ENCODE data around the gene CCDC181. TPM values are rescaled to one million over a fixed set of nuclear protein-coding genes. Genes with fewer than 3 reads are reported as not detected.

The CCDC181 gene
- total and polyA plus RNA-seq, 2 donors: 0.24 to 2.0 TPM

- no peak for DNase-seq (ENCODE audit: extremely low spot score)
- H3K36me3 ChIP-seq (ENCODE audit: insufficient read depth): peaks cover 2% of the 10 kb centered on the region
- WGBS: under 1% methylated on average over 16 of the region's 16 CpGs
- H3K4me1 ChIP-seq (ENCODE audit: insufficient read depth): no peaks in the 10 kb centered on the region
- peak overlapping the region; percentile 53 for H3K27ac ChIP-seq (ENCODE audit: low read depth)
- H3K4me3 ChIP-seq (ENCODE audit: low read depth, low read length): peak overlapping the region; percentile 68
These were observed 58.9 kb downstream of the CCDC181 start for GRCh38 chr1:169368406-169368769.

- DNase-seq (ENCODE audit: extremely low spot score): peak; percentile 96
- Histone ChIP-seq H3K4me3 (ENCODE audit: low read depth, low read length) (peak within 1 kb of the TSS; percentile 68), H3K36me3 (ENCODE audit: insufficient read depth) (peaks cover 2% of the 10 kb centered on the region), H3K27ac (ENCODE audit: low read depth) (peak within 1 kb of the TSS; percentile 53), H3K4me1 (ENCODE audit: insufficient read depth) (no peaks in the 10 kb centered on the region)
- WGBS: under 1% methylated on average over 37 of the region's 37 CpGs
These were observed 59.4 kb downstream of the CCDC181 start, which contains the start of the genes BLZF1 and NME7 for GRCh38 chr1:169367686-169368405. BLZF1 (plus strand) TSS chr1:169368195; CDS start chr1:169369523, 1,328 bp downstream. NME7 (minus strand) TSS chr1:169367797; CDS start chr1:169367710, 87 bp downstream.

DNA sequence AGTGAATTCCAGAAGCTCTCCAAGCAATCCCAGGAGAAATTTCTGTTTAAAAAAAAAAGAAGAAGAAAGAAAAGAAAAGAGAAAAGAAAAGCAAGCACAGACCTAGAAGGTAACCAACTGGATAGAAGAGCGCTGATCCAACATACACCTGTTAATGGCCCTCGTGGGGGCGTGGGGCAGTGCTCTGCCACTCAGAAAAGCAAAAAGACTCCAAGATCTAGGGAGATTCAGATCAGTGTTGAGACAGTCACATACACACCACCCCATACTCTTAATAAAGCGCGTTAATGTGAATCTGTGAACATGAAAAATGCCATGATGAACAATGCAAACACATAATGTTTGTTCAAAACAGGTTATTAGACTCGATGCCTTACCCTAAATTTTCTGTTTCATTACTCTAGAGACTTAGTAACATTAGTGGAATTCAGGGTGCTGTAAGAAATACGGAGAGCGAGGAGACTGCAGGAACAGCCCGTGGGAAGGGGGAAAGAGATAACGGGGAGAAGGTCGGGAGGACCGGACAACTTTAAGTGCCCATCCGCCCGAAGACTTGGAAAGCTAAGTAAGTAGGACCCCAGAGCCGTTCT lies 60.1 kb downstream of the CCDC181 start:
- H3K36me3 ChIP-seq (ENCODE audit: insufficient read depth): peaks cover 2% of the 10 kb centered on the region
- no peak for DNase-seq (ENCODE audit: extremely low spot score)
- H3K4me3 ChIP-seq (ENCODE audit: low read depth, low read length): peak overlapping the region; percentile 68
- no peaks in the 10 kb centered on the region for H3K4me1 ChIP-seq (ENCODE audit: insufficient read depth)
- WGBS: 6% methylated on average over 15 of the region's 15 CpGs
- no peak overlapping the region for H3K27ac ChIP-seq (ENCODE audit: low read depth)

DNA sequence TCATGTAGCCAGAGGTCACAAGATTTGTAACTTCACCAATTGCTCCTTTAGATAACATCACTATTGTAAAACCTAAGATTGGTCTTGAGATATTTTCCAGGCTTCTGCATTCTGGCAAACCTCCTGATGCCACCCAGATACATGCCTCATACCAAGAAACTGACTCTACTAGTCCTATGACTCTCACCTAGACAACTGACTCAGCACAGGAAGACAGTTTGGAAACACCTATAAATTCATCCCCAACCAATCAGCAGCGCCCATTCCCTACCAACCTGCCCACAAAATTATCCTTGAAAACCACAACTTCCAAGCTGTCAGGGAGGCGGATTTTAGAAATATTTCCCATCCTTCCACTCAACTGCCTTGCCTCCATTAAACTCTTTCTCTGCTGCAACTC lies 62.3 kb downstream of the CCDC181 start:
- Histone ChIP-seq H3K36me3 (ENCODE audit: insufficient read depth) (no peaks in the 10 kb centered on the region), H3K4me1 (ENCODE audit: insufficient read depth) (no peaks in the 10 kb centered on the region), H3K4me3 (ENCODE audit: low read depth, low read length) (no peak overlapping the region), H3K27ac (ENCODE audit: low read depth) (no peak overlapping the region)
- WGBS: over 99% methylated on average over 2 of the region's 2 CpGs
- DNase-seq (ENCODE audit: extremely low spot score): no peak

- Histone ChIP-seq H3K4me1 (ENCODE audit: insufficient read depth) (no peaks in the 10 kb centered on the region), H3K27ac (ENCODE audit: low read depth) (no peak overlapping the region), H3K4me3 (ENCODE audit: low read depth, low read length) (no peak overlapping the region), H3K36me3 (ENCODE audit: insufficient read depth) (no peaks in the 10 kb centered on the region)
- WGBS: 87% methylated on average over 5 of the region's 5 CpGs
- DNase-seq (ENCODE audit: extremely low spot score): no peak
These were observed 64.1 kb downstream of the CCDC181 start for GRCh38 chr1:169363046-169363730.

GRCh38 chr1:169361281-169361680 lies 66.0 kb downstream of the CCDC181 start:
- DNase-seq (ENCODE audit: extremely low spot score): no peak
- H3K4me1 ChIP-seq (ENCODE audit: insufficient read depth): no peaks in the 10 kb centered on the region
- H3K36me3 ChIP-seq (ENCODE audit: insufficient read depth): no peaks in the 10 kb centered on the region
- H3K27ac ChIP-seq (ENCODE audit: low read depth): no peak overlapping the region
- no peak overlapping the region for H3K4me3 ChIP-seq (ENCODE audit: low read depth, low read length)
- WGBS: 75% methylated on average over 7 of the region's 7 CpGs

GRCh38 chr1:169360415-169360814 lies 66.9 kb downstream of the CCDC181 start:
- no peak for DNase-seq (ENCODE audit: extremely low spot score)
- Histone ChIP-seq H3K27ac (ENCODE audit: low read depth) (no peak overlapping the region), H3K4me3 (ENCODE audit: low read depth, low read length) (no peak overlapping the region), H3K36me3 (ENCODE audit: insufficient read depth) (no peaks in the 10 kb centered on the region), H3K4me1 (ENCODE audit: insufficient read depth) (no peaks in the 10 kb centered on the region)
- 77% methylated on average over 1 of the region's 1 CpG for WGBS

- peak; percentile 41 for DNase-seq (ENCODE audit: extremely low spot score)
- 46% methylated on average over 5 of the region's 5 CpGs for WGBS
- Histone ChIP-seq H3K4me1 (ENCODE audit: insufficient read depth) (no peaks in the 10 kb centered on the region), H3K36me3 (ENCODE audit: insufficient read depth) (no peaks in the 10 kb centered on the region), H3K27ac (ENCODE audit: low read depth) (no peak overlapping the region), H3K4me3 (ENCODE audit: low read depth, low read length) (no peak overlapping the region)
These were observed 78.8 kb downstream of the CCDC181 start for GRCh38 chr1:169348383-169349036.

GRCh38 chr1:169347688-169348382 lies 79.4 kb downstream of the CCDC181 start:
- Histone ChIP-seq H3K36me3 (ENCODE audit: insufficient read depth) (no peaks in the 10 kb centered on the region), H3K4me3 (ENCODE audit: low read depth, low read length) (no peak overlapping the region), H3K27ac (ENCODE audit: low read depth) (no peak overlapping the region), H3K4me1 (ENCODE audit: insufficient read depth) (no peaks in the 10 kb centered on the region)
- 81% methylated on average over 2 of the region's 2 CpGs for WGBS
- DNase-seq (ENCODE audit: extremely low spot score): no peak

DNA sequence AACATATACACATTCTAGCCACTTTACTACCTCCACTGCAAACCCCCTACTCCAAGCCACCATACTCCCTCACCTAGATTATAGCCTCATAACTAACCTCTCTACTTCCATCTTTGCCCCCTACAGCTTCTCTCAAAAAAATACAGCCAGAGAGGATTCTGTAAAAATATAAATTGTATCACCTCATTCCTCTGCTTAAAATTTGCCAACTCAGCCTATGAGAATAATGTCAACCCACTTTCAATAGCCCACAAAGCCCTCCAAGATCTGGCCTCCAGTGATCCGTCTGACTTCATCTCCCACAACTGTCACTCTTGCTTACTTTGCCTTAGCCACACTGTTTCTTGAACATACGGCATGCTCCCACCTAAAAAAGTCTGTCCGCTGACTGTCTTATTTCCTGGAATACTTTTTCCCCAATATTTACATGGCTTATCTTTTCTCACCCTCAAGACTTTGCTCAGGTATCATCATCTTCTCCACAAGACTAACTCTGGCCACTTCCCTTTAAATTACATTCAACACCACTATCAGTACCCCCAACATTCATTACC lies 81.2 kb downstream of the CCDC181 start:
- H3K27ac ChIP-seq (ENCODE audit: low read depth): no peak overlapping the region
- no peak for DNase-seq (ENCODE audit: extremely low spot score)
- no peaks in the 10 kb centered on the region for H3K36me3 ChIP-seq (ENCODE audit: insufficient read depth)
- H3K4me1 ChIP-seq (ENCODE audit: insufficient read depth): no peaks in the 10 kb centered on the region
- whole genome bisulfite sequencing: 96% methylated on average over 3 of the region's 3 CpGs
- H3K4me3 ChIP-seq (ENCODE audit: low read depth, low read length): no peak overlapping the region

DNA sequence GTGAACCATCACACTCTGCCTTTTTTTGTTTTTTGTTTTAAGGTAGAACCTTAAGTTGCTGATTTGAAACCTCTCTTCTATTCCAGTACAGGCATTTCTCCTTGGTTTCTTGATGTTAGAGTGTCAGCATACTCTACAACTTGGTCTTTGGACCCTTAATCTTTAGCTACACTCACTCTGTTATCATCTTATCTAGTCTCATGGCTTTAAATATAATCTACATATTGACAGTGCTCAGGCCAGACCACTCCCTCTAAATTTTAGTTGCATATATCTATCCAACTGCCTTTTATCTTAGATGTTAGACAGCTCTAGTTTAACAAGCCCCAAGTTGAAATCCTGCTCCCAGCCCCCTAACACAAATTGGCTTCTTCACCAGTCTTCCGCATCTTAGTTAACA lies 81.8 kb downstream of the CCDC181 start:
- Histone ChIP-seq H3K27ac (ENCODE audit: low read depth) (no peak overlapping the region), H3K4me3 (ENCODE audit: low read depth, low read length) (no peak overlapping the region), H3K4me1 (ENCODE audit: insufficient read depth) (no peaks in the 10 kb centered on the region), H3K36me3 (ENCODE audit: insufficient read depth) (no peaks in the 10 kb centered on the region)
- 97% methylated on average over 1 of the region's 1 CpG for WGBS
- DNase-seq (ENCODE audit: extremely low spot score): no peak
